IPS-NIHi11 (cell line): Measurements from ENCODE around the gene AKAP10.
"Not testable (repeated sequence)": the region's sequence is repeated elsewhere in the genome, so short reads cannot be mapped to it uniquely, and the experiment has no call there.

Experiments
- DNase-seq: peaks from one replicate; pipeline ENCODE4 v3.0.0; 2012; ENCODE audit warnings: mixed read lengths, low spot score

Gene AKAP10

DNA sequence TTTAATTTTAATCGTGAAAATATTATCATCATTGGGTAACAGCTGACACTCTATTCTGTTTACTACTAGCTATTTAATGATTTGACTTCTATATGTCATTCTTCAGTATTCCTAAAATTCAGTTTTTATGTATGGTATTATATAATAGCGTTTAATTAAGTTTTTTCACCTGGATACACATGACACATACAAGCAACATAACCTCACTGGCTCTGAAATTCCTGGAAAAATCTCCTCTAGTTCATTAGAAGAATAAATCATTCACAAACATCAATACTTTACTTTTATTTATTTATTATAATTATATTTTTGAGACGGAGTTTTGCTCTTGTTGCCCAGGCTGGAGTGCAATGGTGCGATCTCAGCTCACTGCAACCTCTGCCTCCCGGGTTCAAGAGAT is 44.0 kb downstream of the AKAP10 start:
- no peak for DNase-seq

DNA sequence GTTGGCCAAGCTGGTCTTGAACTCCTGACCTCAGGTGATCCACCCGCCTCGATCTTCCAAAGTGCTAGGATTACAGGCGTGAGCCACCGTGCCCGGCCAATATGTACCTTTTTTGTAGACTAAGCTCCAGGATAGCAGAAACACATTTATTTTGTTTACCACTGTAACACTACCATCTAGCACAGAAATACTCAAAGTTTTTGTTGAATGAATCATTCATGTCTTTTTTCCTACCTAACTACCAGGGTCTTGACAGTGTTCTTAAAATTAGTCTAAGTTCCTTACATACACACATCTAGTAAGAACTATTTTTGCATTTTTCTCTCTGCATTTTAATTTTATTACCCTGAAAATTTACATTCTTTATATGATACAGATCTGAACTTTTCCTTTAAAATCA is 44.4 kb downstream of the AKAP10 start:
- no peak for DNase-seq

DNA sequence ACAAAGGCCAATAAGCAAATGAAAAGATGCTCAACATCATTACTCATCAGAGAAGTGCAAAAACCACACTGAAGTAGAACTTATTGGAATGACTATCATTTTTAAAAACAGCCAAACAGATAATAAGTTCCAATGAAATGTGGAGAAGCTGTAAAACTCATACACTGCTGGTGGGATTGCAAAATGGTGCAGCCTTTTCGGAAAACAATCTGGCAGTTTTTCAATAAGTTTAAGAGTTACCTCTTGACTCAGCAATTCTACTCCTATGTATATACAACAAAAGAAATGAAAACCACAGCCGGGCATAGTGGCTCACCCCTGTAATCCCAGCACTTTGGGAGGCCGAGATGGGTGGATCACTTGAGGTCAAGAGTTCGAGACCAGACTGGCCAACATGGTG is 49.3 kb downstream of the AKAP10 start:
- no peak for DNase-seq

DNA sequence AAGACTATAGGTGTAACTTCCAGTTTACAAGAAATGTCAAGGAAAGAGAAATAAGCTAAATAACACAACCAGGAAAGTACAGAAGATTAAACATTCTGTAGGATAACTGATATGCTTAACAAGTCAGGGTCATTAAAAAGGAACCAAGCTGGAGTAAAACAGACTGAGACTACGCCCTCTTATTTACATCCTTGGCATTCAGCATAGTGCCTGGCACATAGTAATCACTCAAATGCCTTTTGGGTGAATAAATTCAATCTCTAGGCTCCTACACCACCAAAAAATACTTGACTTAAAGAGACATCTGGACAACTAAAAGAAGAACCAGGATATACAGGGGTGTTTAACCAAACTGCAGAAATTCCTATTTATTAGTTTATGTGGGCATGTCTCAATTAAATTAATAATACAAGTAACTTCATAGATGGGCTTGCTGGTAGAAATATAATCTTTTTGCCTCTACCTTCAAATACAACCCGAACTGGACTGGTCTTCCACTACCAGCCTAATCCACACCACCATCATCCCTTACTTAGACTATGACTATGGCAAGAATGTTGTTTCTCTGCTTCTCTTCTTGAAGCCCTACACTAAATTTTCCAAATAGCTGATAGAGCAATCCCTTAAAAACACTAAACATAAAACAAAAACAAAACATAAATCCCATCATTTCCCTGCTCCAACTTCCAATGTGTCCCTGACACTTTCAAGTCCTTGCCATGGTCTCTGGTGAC is 62.2 kb downstream of the AKAP10 start:
- DNase-seq = no peak

- peak; percentile 29 for DNase-seq
These were observed 66.6 kb downstream of the AKAP10 start for GRCh38 chr17:19911033-19911432.

DNA sequence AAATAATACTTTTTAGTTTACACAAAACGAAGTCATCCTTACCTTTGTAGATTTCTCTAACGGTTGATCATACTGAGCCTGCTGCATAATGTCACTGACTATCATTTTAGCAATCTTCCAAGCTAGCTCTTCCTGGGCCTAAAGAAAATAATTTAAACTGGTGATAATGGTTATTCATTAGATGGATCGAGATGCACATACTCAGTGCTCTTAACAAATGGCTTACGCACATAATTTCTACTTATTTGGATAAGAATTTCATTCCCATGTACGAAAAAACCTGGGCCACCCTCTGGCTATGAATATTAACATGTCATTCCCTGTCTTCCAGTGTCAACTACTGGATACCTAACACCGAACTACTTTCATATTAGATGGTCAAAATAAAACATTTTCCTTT is 68.5 kb downstream of the AKAP10 start:
- no peak for DNase-seq

DNA sequence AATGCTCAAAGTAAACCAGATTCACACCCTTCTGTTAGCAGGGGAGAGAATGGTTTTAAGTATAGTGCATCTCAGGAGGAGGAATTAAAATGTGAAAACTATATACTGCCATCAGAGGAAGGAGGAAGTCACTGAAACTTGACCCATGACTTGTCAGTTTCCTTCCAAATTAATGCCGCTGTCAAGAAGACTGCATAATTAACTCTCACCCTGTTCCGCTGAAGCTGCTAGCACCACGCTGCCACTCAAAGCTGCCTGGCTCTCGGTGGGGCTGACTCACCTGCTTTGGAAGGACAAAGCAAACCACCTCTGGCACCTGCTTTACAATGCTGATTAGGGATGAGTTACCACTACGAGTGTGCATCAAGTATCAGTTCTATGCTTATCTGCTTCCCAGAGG is 72.1 kb downstream of the AKAP10 start:
- no peak for DNase-seq

GRCh38 chr17:19904924-19905323 is 72.7 kb downstream of the AKAP10 start:
- DNase-seq = no peak

DNA sequence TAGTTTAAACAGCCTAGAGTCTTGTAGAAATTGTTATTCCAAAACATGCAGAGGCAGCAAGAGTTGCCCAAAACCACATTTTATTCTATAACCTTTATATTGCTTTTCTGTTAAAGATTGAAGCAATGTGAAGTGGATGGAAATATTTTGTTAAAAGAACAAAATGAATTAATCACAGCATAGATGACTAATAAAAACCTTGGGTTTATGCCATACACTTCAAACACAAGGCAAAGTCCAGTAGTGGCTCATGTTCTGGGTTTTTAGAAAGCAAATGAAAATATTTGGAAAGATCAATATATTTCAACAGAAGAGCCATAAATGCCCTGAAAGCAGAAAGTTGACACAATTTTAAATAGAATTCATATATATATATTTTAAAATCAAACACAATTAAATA is 73.2 kb downstream of the AKAP10 start:
- no peak for DNase-seq

GRCh38 chr17:19900809-19901208 is 76.8 kb downstream of the AKAP10 start:
- no peak for DNase-seq

DNA sequence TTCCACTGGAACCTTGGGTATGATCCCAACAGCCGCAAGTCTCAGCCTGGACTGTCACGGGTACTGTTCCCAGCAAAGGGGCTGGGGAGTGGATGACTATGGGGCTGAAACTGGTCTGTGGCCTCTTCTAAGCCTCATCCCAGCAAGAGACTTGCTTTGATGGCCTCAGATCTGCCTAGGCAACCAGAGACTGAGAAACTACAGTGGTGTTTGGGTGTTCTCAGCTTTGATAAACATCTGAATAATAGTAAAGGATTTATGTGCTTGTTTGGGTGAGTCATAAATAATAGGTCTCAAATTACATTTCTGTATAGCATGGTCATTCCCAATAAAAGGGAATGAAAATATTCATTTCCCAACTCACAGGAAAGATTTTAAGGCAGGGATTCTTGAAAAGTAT is 79.7 kb downstream of the AKAP10 start:
- DNase-seq = no peak

GRCh38 chr17:19897090-19897837 is 80.4 kb downstream of the AKAP10 start:
- DNase-seq = no peak

- DNase-seq = no peak
These were observed 80.9 kb downstream of the AKAP10 start for GRCh38 chr17:19896679-19897078.

DNA sequence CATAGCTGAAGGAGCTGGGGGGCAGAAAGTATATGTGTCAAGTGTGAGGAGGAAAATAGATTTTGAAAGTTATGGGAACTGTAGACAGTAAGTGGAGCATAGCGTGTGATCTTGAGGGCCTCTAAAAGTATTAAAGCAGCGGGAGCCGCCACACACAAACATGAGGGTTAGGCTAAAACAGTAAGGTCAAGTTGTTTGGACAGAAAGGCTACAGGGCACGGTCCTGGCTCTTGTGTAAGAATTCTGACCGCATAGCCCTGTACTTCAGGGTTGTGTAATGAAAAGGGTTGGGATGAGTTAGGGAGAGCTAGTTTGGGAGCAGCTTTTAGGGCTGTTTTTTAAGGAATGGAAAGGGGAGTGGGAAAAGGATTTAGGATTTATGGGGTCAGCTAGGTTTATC is 87.1 kb downstream of the AKAP10 start:
- DNase-seq = not testable (repeated sequence)

GRCh38 chr17:19890001-19890400 is 87.6 kb downstream of the AKAP10 start:
- DNase-seq = not testable (repeated sequence)

DNA sequence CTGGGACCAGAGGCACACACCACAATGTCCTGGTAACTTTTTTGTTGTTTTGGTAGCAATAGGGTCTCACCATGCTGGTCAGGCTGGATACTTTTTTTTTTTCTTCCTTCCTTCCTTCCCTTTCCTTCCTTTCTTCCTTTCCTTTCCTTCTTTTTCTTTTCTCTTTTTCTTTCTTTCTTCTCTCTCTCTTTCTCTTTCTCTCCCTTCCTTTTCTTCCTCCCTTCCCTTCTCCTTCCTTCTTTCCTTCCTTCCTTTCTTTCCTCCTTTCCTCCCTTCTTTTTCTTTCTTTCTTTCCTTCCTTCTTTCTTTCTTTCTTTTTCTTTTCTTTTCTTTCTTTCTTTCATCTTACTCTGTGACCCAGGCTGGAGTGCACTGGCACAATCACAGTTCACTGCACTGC is 91.5 kb downstream of the AKAP10 start:
- no peak for DNase-seq

GRCh38 chr17:19883537-19884215 is 94.0 kb downstream of the AKAP10 start:
- no peak for DNase-seq

- DNase-seq = no peak
These were observed 97.2 kb downstream of the AKAP10 start for GRCh38 chr17:19880393-19880792.

DNA sequence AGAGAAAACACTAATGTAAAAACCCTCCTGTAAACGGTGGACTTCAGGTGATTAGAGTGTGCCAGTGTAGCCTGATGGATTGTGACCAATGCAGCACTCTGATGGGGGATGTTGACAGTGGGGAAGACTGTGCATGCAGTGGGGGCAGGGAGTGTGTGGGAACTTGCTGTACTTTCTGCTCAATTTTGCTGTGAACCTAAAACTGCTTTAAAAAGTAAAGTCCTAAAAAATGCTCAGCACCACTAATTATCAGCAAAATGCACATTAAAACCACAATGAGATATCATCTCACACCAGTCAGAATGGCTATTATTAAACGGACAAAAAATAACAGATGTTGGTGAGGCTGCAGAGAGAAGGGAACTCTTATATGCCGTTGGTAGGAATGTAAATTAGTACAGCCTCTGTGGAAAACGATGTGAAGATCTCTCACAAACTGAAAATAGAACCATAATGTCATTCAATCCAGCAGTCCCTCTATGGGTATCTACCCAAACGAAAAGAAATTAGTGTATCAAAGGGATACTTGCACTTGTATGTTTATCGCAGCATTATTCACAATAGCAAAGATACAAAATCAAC is 100.2 kb downstream of the AKAP10 start:
- DNase-seq = no peak

DNA sequence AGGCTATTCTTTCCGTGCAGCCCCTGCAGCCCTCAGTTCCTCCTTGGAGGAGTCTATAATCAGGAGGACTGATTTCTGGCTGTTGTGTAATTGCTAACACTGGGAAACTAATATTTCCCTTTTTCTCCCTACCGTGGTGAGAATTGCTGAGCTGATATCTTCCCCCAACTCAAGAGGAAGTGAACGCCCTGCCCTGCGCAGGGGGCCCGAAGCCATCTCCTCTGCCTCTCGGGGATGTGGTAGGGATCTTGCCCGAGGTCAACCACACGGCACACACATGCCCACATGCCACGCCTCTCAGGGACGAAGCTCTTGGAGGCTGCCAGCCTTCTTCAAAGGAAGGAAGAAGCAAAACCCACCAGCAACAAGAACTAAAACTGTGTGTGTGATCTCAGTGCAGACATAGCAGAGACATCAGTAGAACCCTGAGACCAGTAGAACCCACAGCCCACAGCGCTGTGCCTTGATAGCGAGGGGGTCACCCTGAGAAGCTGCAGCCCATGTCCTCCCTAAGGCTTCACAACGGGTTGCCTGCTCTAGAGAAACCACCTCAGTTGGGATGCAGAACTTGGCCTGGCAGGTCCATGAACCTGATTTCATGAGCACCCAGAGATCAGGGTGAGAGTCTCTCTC is 101.0 kb downstream of the AKAP10 start:
- no peak for DNase-seq

- no peak for DNase-seq
These were observed 103.4 kb downstream of the AKAP10 start for GRCh38 chr17:19874256-19874655.

DNA sequence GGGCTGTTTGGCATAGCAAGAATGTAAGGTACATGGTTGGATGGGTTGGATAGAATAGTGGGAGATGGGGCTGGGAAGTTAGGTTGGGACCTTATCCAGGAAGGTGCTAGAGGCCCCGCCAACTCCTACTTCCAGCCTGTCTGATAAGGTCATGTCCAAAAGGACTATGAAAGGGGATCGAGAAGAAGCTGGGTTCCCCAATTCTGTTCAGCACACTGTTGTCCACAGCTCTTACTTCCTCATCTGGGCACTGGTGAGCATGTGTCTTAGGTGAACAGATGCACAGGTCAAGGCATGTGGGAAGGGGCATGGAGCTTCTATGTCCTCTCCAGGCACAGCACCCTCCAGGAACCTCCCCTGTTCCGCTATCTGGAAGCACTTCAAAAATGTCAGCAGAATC is 104.3 kb downstream of the AKAP10 start:
- no peak for DNase-seq
